HG03342 (cell line): ENCODE results near the gene BTBD10.

Experiments used
- ATAC-seq: cut with Tn5 transposase; IDR thresholded peaks from one replicate; pipeline ENCODE4 v1.9.1; 2021; ENCODE audit warnings: mild to moderate bottlenecking, moderate library complexity; ENCODE audit not compliant: unreplicated experiment

BTBD10 gene

GRCh38 chr11:13462901-13463778 is at the start of gene BTBD10:
Gene BTBD10 (minus strand): TSS chr11:13463222. CDS start chr11:13445124, 18,098 bp downstream.
- peak; percentile 96 for ATAC-seq

GRCh38 chr11:13503393-13503792 is 40.4 kb upstream of the BTBD10 start:
- no peak for ATAC-seq

- ATAC-seq = no peak
These were observed 39.5 kb upstream of the BTBD10 start for GRCh38 chr11:13502492-13502891.

- no peak for ATAC-seq
These were observed 32.9 kb upstream of the BTBD10 start, which contains the start of gene PTH for GRCh38 chr11:13495929-13496328. Gene PTH (minus strand): TSS chr11:13495997. CDS start chr11:13492855, 3,142 bp downstream.

DNA sequence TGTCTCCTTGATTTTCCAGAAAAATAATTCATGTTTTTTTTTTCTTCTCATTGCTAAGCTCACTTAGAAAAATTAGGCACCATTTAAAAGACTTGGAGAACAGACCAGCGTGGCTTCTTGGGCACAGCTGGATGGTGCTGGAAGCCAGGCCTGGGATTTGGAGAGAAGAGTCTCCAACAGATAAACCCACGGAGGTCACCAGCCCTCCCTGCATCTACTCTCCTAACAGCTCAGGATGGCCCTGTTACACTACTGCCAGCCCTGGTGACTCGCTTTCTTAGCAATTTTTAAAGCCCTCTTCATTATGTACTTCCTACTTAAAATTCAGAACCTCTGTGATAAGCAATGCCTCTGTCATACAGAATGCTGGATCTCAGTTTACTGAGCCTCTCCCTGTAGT is 31.0 kb upstream of the BTBD10 start:
- ATAC-seq = no peak

GRCh38 chr11:13487661-13488030 is 24.6 kb upstream of the BTBD10 start:
- no peak for ATAC-seq

DNA sequence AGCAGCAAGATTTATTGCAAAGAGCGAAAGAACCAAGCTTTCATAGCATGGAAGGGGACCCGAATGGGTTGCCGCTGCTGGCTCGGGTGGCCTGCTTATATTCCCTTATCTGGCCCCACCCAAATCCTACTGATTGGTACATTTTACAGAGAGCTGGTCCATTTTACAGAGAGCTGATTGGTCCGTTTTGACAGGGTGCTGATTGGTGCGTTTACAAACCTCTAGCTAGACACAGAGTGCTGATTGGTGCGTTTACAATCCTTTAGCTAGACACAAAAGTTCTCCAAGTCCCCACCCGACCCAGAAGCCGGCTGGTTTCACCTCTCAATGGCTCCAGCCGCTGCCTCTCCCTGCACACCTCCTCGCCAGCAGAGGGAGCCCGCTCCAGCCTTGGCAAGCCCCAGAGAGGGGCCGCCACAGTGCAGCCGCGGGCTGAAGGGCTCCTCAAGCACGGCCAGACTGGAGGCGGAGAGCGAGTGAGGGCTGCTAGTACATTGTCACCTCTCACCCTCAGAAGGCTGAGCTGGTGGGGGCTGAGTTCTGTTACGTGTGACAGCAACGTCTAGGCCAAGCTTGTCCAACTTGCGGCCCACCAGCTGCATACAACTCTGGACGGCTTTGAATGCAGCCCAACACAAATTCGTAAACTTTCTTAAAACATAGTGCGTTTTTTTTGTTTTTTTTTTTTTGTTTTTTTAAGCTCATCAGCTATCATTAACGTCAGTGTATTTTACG is 24.1 kb upstream of the BTBD10 start:
- ATAC-seq = no peak

DNA sequence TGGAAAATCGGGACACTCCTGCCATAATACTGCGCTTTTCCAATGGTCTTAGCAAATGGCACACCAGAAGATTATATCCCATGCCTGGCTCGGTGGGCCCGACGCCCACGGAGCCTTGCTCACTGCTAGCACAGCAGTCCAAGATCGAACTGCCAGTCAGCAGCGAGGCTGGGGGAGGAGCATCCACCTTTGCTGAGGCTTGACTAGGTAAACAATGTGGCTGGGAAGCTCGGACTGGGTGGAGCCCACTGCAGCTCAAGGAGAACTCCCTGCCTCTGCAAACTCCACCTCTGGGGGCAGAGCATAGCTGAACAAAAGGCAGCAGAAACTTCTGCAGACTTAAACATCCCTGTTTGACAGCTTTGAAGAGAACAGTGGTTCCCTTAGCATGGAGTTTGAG is 17.2 kb upstream of the BTBD10 start:
- no peak for ATAC-seq

GRCh38 chr11:13479688-13480087 is 16.7 kb upstream of the BTBD10 start:
- ATAC-seq = no peak

GRCh38 chr11:13475091-13475490 is 12.1 kb upstream of the BTBD10 start:
- no peak for ATAC-seq

- ATAC-seq = no peak
These were observed 10.1 kb upstream of the BTBD10 start for GRCh38 chr11:13473013-13473722.

GRCh38 chr11:13468750-13469149 is 5.7 kb upstream of the BTBD10 start:
- no peak for ATAC-seq

GRCh38 chr11:13465909-13466371 is 2.9 kb upstream of the BTBD10 start:
- ATAC-seq = no peak

DNA sequence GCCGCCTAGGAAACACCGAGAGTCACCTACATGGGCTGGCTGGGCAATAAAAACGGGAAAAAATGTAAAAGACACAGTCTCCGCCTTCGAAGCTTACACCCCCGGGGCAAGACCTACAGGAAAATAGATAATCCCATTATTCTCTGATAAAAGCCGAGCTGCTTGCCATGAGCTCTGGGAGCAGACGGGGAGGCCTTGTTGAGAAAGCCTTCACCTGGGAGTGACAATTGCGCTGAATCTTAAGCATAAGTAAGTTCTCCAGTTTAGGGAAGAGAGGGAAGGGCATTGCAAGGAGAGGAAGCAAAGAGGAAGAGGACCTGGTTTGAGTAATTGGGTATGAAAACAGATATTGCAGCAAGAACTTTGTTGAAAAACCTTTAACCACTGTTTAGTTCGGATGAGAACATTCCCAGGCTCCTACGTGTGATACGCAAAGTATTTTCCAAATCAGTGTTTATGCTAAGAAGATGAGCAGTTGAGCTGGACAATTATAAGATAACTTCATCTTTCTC is 813 bp upstream of the BTBD10 start:
- ATAC-seq = no peak

DNA sequence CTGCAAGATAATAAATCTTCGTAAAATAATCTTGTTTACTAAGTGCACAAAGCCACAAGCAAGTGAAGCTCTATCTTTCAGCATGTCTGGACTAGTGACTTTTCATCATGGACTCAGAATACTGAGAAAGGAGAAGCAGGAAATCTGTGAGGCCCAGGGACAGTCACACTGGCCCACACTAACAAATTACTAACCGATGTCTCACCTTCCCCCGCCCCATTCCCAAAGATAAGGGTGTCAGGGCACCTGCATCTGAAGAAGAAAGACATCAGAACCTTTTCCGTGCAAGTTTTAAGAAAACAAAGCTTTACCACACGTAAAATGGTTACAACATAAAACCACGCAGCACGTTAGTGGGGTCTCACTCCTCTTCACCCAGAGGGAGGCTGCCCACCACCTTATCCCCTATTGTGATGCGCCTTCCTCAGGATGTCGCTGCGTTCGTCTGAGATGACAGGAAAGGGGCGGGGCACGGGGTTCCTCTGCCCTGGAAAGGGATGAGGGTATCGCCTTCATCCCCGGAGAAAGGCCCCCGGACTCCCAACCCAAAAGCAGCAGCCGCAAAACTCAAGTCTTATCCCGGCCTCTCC is 616 bp downstream of the BTBD10 start:
- ATAC-seq = peak; percentile 34

GRCh38 chr11:13461291-13461690 is 1.7 kb downstream of the BTBD10 start:
- no peak for ATAC-seq

- ATAC-seq = no peak
These were observed 12.1 kb downstream of the BTBD10 start for GRCh38 chr11:13450832-13451397.

- no peak for ATAC-seq
These were observed 13.5 kb downstream of the BTBD10 start for GRCh38 chr11:13449522-13449921.

DNA sequence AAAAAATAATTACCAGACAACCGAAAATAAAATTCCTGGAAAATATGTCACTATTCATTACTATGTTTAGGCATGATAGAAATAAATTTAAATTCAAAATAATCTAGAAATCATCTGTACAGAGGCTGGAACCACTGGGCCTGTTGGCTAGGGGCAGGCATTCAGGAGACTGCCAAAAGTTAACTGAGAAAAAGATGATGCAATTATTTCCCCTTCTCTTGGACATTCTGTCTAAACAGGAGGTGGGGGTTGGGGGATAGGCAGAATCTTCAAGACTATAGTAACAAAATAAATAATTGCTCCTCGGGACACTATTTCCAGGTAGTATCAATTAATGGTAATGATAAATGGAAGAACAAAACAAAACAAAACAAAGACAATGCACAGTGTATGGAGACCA is 14.1 kb downstream of the BTBD10 start:
- ATAC-seq = no peak

DNA sequence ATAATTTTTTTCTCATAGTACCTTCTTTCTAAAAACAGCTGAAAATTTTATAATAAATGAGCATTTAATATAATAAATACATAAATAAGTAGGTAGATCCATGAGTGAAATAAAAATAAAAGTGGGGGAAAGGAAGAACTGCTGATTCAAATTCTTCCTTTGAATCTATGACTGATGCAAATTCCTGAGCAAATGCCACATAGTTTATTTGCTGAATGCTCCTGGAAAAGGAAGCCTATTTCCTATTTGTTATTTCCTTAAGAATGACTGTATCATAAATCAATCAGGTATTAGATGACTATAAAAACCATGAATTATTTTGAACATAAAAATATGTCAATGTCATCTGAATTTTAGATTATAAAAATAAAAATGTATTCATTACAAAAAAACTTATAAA is 16.6 kb downstream of the BTBD10 start:
- no peak for ATAC-seq
